A549 (cell line): ENCODE data around the gene BEAN1. TPM values are rescaled to one million over a fixed set of nuclear protein-coding genes. Genes with fewer than 3 reads are reported as not detected.

Experiments
- ATAC-seq, 2 experiments: fragments of 200-7000 bp in 1 of 2; fragments of >200 bp in 1 of 2; cut with Nextera tagmentation in 1 of 2; cut with Tn5 transposase in 1 of 2; 3 replicates each; pipeline versions ENCODE4 v1.8.0 to v1.9.1; 2018 to 2020; ENCODE audit warnings: mild to moderate bottlenecking in 1 of 2, moderate library complexity in 1 of 2
- CTCF ChIA-PET: fragments of 300-600 bp; sonication (Branson Sonifier 250); formaldehyde crosslinking; extraction: SDS; loops from one replicate; lab custom pipeline; 2021; ENCODE audit warnings: antibody characterized with exemption, inconsistent platforms; lab: Yijun Ruan, JAX
- POLR2A ChIA-PET: fragments of 350-600 bp; formaldehyde crosslinking; extraction: SDS; loops from one replicate; lab custom pipeline; 2021; ENCODE audit warnings: antibody characterized with exemption, inconsistent platforms; lab: Yijun Ruan, JAX
- DNase-seq, 2 experiments: peaks; one replicate each; pipeline versions ENCODE4 v3.0.0 to v3.0.0-alpha.2; 2011 to 2016; ENCODE audit warnings: low read depth in 1 of 2, low spot score in 1 of 2
- FAIRE-seq: peaks from 2 replicates; lab custom pipeline; 2011; peaks lifted over from hg19 to GRCh38; lab: Jason Lieb, UNC
- H3K27ac ChIP-seq, 2 experiments: fragments of >200 bp; sonication (Bioruptor Twin); formaldehyde crosslinking; 3 replicates each; pipeline ENCODE4 v1.5.1; 2016 to 2017
- H3K4me1 ChIP-seq: fragments of >200 bp; sonication (Bioruptor Twin); formaldehyde crosslinking; 3 replicates; pipeline ENCODE4 v1.6.1; 2016
- H3K4me2 ChIP-seq: fragments of >200 bp; sonication (Bioruptor Twin); formaldehyde crosslinking; 3 replicates; pipeline ENCODE4 v1.6.1; 2016
- H3K4me3 ChIP-seq: fragments of >200 bp; sonication (Bioruptor Twin); formaldehyde crosslinking; 3 replicates; pipeline ENCODE4 v1.5.1; 2016
- H3K9me3 ChIP-seq: fragments of >200 bp; sonication (Bioruptor Twin); formaldehyde crosslinking; 3 replicates; pipeline ENCODE4 v1.6.1; 2016
- ATOH8 ChIP-seq: fragments of 250-450 bp; sonication (Bioruptor Pico); IDR thresholded peaks from 2 replicates; pipeline ENCODE4 v1.5.0; 2020; ENCODE audit warnings: low read depth, mild to moderate bottlenecking, moderate library complexity
- BCL3 ChIP-seq: fragments of >200 bp; sonication (Bioruptor Twin); formaldehyde crosslinking; IDR thresholded peaks from 3 replicates; pipeline ENCODE4 v1.6.1; 2016
- BHLHE40 ChIP-seq: IDR thresholded peaks from 2 replicates; pipeline ENCODE4 v1.6.1; 2012; ENCODE audit warnings: low read depth, low read length, inconsistent platforms
- CBX2 ChIP-seq: fragments of 200-600 bp; sonication (generic); IDR thresholded peaks from 2 replicates; pipeline ENCODE4 v1.6.1; 2016; ENCODE audit warnings: low read depth, mild to moderate bottlenecking, borderline replicate concordance
- CHD2 ChIP-seq: fragments of 150-350 bp; IDR thresholded peaks from 2 replicates; pipeline ENCODE4 v1.6.1; 2014; ENCODE audit warnings: low read length; ENCODE audit not compliant: partially characterized antibody
- E2F6 ChIP-seq: IDR thresholded peaks from 2 replicates; pipeline ENCODE4 v1.6.1; 2012; ENCODE audit warnings: low read depth, borderline replicate concordance
- EHF ChIP-seq: fragments of 250-450 bp; sonication (Bioruptor Pico); IDR thresholded peaks from 2 replicates; pipeline ENCODE4 v1.5.0; 2020; ENCODE audit warnings: mild to moderate bottlenecking
- ELK1 ChIP-seq: fragments of 150-350 bp; IDR thresholded peaks from 2 replicates; pipeline ENCODE4 v1.6.1; 2014; ENCODE audit warnings: low read depth, mild to moderate bottlenecking, low read length
- EP300 ChIP-seq, 2 experiments: fragments of >200 bp; sonication (Bioruptor Twin); formaldehyde crosslinking; IDR thresholded peaks; 2 replicates in 1 of 2; 3 replicates in 1 of 2; pipeline ENCODE4 v1.6.1; 2016 to 2017
- FOSB ChIP-seq: fragments of 250-450 bp; sonication (Bioruptor Pico); IDR thresholded peaks from 2 replicates; pipeline ENCODE4 v1.5.0; 2020; ENCODE audit warnings: mild to moderate bottlenecking, moderate library complexity
- GATA3 ChIP-seq: IDR thresholded peaks from 2 replicates; pipeline ENCODE4 v1.6.1; 2012; ENCODE audit warnings: borderline replicate concordance
- HEYL ChIP-seq: fragments of 250-450 bp; sonication (Bioruptor Pico); IDR thresholded peaks from 2 replicates; pipeline ENCODE4 v1.8.0; 2021; ENCODE audit warnings: mild to moderate bottlenecking, moderate library complexity
- HOXB13 ChIP-seq: fragments of 250-450 bp; sonication (Bioruptor Pico); IDR thresholded peaks from 2 replicates; pipeline ENCODE4 v1.5.0; 2020; ENCODE audit warnings: low read depth, mild to moderate bottlenecking, moderate library complexity
- HOXB5 ChIP-seq: fragments of 250-450 bp; sonication (Bioruptor Pico); IDR thresholded peaks from 2 replicates; pipeline ENCODE4 v1.5.0; 2020; ENCODE audit warnings: mild to moderate bottlenecking, moderate library complexity
- JUN ChIP-seq, 2 experiments: fragments of >200 bp; sonication (Bioruptor Twin); formaldehyde crosslinking; IDR thresholded peaks; 2 replicates in 1 of 2; 3 replicates in 1 of 2; pipeline ENCODE4 v1.6.1; 2016 to 2017
- JUNB ChIP-seq: fragments of >200 bp; sonication (Bioruptor Twin); formaldehyde crosslinking; IDR thresholded peaks from 2 replicates; pipeline ENCODE4 v1.6.1; 2016
- MAZ ChIP-seq: fragments of 150-350 bp; IDR thresholded peaks from 2 replicates; pipeline ENCODE4 v1.6.1; 2014; ENCODE audit warnings: antibody characterized with exemption, low read depth, low read length, borderline replicate concordance
- MYC ChIP-seq: IDR thresholded peaks from 2 replicates; pipeline ENCODE4 v1.6.1; 2012; ENCODE audit warnings: mild to moderate bottlenecking, inconsistent platforms, low read length, improper control_type of control experiment, borderline replicate concordance
- PBX3 ChIP-seq: IDR thresholded peaks from 2 replicates; pipeline ENCODE4 v1.6.1; 2012
- POLR2AphosphoS2 ChIP-seq: conservative IDR thresholded peaks from 2 replicates; pipeline ENCODE4 v1.6.1; 2012; ENCODE audit warnings: low read length, improper control_type of control experiment, inconsistent platforms
- RARB ChIP-seq: fragments of 250-450 bp; sonication (Bioruptor Pico); IDR thresholded peaks from 2 replicates; pipeline ENCODE4 v1.8.0; 2021; ENCODE audit warnings: mild to moderate bottlenecking, moderate library complexity
- RCOR1 ChIP-seq: fragments of 150-350 bp; IDR thresholded peaks from 2 replicates; pipeline ENCODE4 v1.6.1; 2014; ENCODE audit warnings: antibody characterized with exemption, low read length, low read depth
- SMC3 ChIP-seq: fragments of >200 bp; sonication (Bioruptor Twin); formaldehyde crosslinking; IDR thresholded peaks from 3 replicates; pipeline ENCODE4 v1.6.1; 2018; ENCODE audit warnings: inconsistent platforms
- TP53 ChIP-seq: fragments of 250-450 bp; sonication (Bioruptor Pico); IDR thresholded peaks from 2 replicates; pipeline ENCODE4 v1.5.0; 2021; ENCODE audit warnings: mild to moderate bottlenecking, moderate library complexity
- WGBS: methylation state at CpG from one replicate; pipeline ENCODE4 v1.1.6; 2017; ENCODE audit errors: missing lambda C conversion rate; 5-methylcytosine and 5-hydroxymethylcytosine counted together
- polyA plus RNA-seq, 4 experiments: library from polyadenylated mRNA; depleted of rRNA in 3 of 4; stranded (reverse); fragments of >200 nt; fragmentation: RNase III in 1 of 4; extraction: RNeasy Plus Mini Kit Qiagen cat#74134 plus additional on column Dnase treatment in 1 of 4; gene quantifications; 2 replicates in 3 of 4; 3 replicates in 1 of 4; pipeline ENCODE4 v1.2.3, GENCODE V29; 2011 to 2017

The BEAN1 gene
- polyA plus RNA-seq, 2 of the 4 experiments (the other 2 are of a cell fraction) = 0.98 to 1.7 TPM

GRCh38 chr16:66395806-66396555, 31.1 kb upstream of the BEAN1 start:
- Histone ChIP-seq H3K4me1 (no peaks in the 10 kb centered on the region), H3K27ac (no peak overlapping the region), H3K4me3 (no peak overlapping the region), H3K9me3 (no peaks in the 10 kb centered on the region)
- POLR2A ChIA-PET = no interaction called here
- DNase-seq (no peak), FAIRE-seq (no peak)
- CTCF ChIA-PET = interaction anchor here (0.9 to 2.2 kb wide), 4 partner anchors 10 to 120 kb away, joined by 3 to 12 read pairs (median 6); no protein-coding TSS in a partner anchor
- WGBS = 76% methylated on average over 7 of the region's 7 CpGs
- TF ChIP-seq RCOR1 = no peak
- no peak for TF ChIP-seq HOXB13 (CRISPR knock-in tag)
- TF ChIP-seq BHLHE40 = no peak
- no peak for TF ChIP-seq JUN (IDR thresholded peaks at IDR 0.05)
- TF ChIP-seq BCL3 = no peak
- TF ChIP-seq JUNB = no peak
- TF ChIP-seq MAZ = no peak
- no peak for TF ChIP-seq FOSB (CRISPR knock-in tag)
- no peak for TF ChIP-seq E2F6
- no peak for TF ChIP-seq CHD2
- no peak for TF ChIP-seq HEYL (CRISPR knock-in tag)
- TF ChIP-seq CBX2 = no peak
- no peak for TF ChIP-seq ATOH8
- no peak for TF ChIP-seq RARB (CRISPR knock-in tag)
- TF ChIP-seq ELK1 = no peak
- TF ChIP-seq TP53 (CRISPR knock-in tag) = no peak
- no peak for TF ChIP-seq PBX3
- TF ChIP-seq, all 56 proteins: peak for 0
- ATAC-seq = no peak
- no peak overlapping the region for H3K4me2 ChIP-seq

GRCh38 chr16:66397736-66398433, 29.2 kb upstream of the BEAN1 start:
- DNase-seq (no peak), ATAC-seq (no peak), FAIRE-seq (no peak)
- TF ChIP-seq SMC3 (no peak), POLR2AphosphoS2 (no peak), EP300 (IDR thresholded peaks at IDR 0.05) (no peak), ELK1 (no peak), MYC (no peak), GATA3 (no peak), HOXB5 (no peak), EHF (no peak), CBX2 (no peak)
- 57% methylated on average over 5 of the region's 5 CpGs for WGBS
- Histone ChIP-seq H3K4me1 (no peaks in the 10 kb centered on the region), H3K4me3 (no peak overlapping the region), H3K9me3 (no peaks in the 10 kb centered on the region), H3K27ac (no peak overlapping the region), H3K4me2 (no peak overlapping the region)
- POLR2A ChIA-PET = no interaction called here
- CTCF ChIA-PET = interaction anchor here (1.0 to 2.9 kb wide), 4 partner anchors 9 to 470 kb away, joined by 4 to 13 read pairs (median 5); no protein-coding TSS in a partner anchor
